Stimulated activated CD4-positive, alpha-beta T cell treated with anti-CD3 and anti-CD28 coated beads, TNF-alpha, amount 100 ng/mL, for 1 hour (primary cell): ENCODE data around the gene SS18L1.
A peak's percentile ranks its signal among the peaks of the same experiment; 100 is the strongest.

ENCODE experiments used
- DNase-seq, 3 donors: peaks; one replicate each; pipeline ENCODE4 v3.0.0-alpha.2; 2020; ENCODE audit warnings: low read depth in 3 of 3, low spot score in 1 of 3

The SS18L1 gene

DNA sequence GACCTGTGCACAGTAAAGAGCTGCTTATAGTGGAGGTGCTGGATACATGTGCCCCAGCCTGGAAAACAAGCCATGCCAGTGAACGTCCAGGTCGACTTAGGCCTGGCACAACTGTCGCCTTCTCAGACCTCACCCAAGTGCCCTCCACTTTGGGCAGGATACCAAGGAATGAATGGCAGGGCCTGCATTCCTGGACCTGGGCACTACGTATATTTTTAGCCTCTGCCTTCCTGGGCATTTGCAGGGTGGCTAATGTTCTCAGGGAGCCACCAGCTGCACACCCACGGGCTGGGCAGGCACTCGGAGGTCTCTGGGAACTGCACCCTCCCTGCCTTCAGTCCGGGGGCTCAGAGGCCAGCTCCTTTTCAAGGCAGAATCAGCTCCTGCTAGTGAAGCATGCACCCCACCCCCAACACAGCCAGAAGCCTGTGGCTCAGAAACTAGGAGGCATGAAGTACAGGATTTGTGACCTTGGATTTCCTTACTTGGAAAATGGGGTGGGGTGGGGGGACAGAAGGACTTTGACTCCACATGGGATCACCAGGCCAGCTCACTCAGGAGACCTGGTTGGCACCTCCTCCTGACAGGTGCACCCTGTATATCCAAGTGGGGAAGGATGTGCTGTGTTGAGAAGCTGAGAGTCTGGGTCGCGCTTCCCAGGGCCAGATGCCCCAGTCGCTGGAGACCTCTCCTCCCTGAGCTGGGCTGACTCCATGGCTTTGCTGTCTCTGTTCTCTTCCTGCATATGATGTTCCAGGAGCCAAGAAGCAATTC, 23.8 kb upstream of the SS18L1 start:
- DNase-seq, result no peak

- DNase-seq, result no peak
These were observed 23.2 kb upstream of the SS18L1 start for GRCh38 chr20:62120365-62120762.

DNA sequence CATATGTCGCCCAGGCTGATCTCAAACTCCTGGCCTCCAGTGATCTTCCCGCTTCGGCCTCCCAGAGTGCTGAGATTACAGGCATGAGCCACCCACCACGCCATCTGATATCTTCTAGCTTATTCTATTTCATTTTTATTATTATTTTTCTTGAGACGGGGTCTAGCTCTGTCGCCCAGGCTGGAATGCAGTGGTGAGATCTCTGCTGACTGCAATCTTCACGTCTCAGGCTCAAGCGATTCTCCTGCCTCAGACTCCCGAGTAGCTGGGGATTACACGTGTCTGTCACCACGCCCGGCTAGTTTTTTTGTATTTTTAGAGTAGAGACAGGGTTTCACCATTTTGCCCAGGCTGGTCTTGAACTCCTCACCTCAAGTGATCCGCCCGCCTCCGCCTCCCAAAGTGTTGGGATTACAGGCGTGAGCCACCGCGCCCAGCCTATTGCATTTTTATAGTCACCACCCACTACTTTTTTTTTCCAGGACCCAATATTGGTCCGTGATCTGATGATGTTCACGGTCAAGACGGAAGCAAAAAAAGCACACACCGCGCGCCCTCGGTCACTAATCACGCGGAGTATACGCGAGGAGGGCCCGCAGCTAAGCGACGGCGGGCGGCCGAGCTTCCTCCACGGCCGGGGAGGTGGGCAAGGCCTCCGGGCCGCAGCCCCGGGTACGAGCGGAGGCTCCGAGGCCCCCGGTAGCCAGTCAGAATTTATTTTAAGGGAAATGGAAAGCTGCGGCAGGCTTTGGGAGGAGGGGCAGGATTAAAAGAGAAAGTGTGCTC, 22.4 kb upstream of the SS18L1 start:
- DNase-seq, result no peak

- peak; percentile 96 to 97 (median 96) for DNase-seq
These were observed 21.6 kb upstream of the SS18L1 start, which contains the start of gene LSM14B for GRCh38 chr20:62121776-62122653. LSM14B (plus strand) TSS chr20:62122475; CDS start chr20:62122667, 192 bp downstream.

- peak in 1 of 3 donors; percentile 28 for DNase-seq
These were observed 20.7 kb upstream of the SS18L1 start for GRCh38 chr20:62122654-62123449.

- no peak for DNase-seq
These were observed 20.0 kb upstream of the SS18L1 start for GRCh38 chr20:62123450-62124118.

- DNase-seq, result no peak
These were observed 17.4 kb upstream of the SS18L1 start for GRCh38 chr20:62126141-62126540.

- no peak for DNase-seq
These were observed 15.8 kb upstream of the SS18L1 start for GRCh38 chr20:62127799-62128198.

DNA sequence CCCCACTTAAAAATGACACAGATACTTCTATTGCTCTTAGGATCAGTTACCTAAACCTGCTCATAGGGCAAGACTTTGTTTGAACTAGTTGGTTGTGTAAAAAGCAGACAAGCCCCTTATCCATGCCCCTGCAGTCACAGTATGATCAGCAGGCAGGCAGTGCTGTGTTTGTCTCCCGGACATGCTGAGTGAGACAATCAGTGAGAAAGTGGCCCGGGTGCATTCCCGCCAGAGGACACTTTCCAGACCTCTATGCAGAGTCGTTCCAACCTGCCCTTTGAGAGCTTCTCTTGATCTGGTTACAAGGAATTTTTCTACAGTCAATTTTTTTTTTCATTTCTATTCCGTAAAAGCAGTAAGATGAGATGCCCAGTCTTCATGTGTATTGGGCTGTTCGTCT, 15.1 kb upstream of the SS18L1 start:
- DNase-seq, result no peak

DNA sequence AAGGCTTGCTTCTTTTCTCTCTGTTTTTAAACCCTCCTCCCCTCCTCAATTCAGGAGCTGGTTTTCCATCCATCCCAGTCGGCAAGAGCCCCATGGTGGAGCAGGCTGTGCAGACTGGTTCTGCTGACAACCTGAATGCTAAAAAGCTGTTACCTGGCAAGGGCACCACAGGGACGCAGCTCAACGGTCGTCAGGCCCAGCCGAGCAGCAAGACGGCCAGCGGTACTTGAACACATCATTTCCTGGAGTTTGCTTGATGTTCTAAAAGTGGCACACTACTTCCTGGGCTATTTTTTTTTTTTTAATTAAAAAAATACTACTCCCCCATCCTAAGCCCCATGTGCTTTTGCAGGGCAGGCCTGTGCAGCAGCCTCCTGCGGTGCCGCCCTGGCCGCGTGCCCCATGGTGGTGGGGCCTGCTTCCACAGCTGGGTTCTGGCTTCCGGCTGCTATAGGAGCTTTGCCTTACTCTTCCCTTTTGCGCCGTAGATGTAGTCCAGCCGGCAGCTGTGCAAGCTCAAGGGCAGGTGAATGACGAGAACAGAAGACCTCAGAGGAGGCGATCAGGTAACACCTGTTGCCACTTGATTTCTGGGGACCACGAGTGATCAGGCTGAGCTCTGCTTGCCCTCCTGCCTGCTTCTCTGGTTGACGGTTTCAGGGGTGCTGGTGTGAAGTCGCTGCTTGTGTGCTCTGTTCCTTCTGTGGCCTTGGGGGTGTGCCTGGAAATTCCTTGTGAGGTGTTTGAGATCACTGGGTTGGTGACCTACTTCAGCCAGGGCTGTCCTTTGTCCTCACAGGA, 13.6 kb upstream of the SS18L1 start:
- no peak for DNase-seq

DNA sequence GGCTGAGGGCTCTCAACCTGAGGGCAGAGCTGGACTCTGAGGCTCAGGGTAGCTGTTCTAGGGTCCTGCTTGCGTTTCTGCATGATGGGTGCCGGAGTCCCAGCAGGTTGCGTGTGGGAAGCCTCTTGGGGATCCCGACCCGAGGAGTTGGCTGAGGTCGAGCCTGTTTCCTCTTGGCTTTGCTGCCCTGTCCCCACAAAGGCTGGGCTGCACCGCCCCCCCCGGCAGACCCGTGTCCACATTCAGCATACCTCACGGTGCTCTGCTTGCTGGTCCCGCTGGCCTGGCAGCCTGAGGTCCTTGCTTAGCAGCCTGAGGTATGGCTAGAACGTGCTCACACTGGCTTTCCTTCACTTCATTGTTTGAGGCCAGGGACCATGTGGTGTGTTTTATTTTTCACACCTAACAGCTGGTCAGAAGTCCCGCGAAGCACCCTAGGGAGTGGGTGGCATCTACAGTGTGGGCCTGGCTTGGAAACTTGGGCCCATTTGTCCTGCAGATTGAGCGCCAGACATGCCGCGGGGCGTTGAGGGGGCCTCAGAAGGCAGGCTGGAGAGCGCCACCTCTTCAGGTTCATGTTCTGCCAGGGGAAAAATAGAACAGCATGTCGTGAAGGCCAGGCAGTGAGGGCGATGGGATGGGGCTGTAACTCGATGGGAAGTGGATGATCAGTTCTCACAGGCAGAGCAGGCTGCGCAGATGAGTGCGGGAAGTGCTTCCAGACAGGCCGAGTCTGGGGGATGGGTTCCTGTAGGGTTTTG, 11.8 kb upstream of the SS18L1 start:
- DNase-seq, result no peak

DNA sequence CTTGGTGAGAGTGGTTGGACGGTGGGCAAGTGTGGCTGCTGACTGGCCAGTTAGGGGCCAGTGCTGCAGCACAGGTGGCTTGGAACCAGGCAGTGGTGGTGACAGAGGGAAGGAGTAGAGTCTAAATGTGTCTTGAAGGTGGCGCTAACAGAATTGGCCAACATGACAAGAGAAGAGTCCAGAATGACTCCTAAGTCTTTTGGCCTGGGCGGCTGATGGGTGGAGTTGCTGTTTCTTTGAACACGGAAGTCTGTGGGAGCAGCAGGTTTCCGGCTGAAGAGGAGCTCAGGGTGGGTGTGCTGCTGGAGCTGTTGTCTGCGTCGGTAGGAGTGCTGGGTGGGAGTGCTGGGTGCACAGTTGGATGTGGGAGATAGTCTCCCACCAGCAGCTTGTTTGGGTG, 11.1 kb upstream of the SS18L1 start:
- DNase-seq, result no peak

DNA sequence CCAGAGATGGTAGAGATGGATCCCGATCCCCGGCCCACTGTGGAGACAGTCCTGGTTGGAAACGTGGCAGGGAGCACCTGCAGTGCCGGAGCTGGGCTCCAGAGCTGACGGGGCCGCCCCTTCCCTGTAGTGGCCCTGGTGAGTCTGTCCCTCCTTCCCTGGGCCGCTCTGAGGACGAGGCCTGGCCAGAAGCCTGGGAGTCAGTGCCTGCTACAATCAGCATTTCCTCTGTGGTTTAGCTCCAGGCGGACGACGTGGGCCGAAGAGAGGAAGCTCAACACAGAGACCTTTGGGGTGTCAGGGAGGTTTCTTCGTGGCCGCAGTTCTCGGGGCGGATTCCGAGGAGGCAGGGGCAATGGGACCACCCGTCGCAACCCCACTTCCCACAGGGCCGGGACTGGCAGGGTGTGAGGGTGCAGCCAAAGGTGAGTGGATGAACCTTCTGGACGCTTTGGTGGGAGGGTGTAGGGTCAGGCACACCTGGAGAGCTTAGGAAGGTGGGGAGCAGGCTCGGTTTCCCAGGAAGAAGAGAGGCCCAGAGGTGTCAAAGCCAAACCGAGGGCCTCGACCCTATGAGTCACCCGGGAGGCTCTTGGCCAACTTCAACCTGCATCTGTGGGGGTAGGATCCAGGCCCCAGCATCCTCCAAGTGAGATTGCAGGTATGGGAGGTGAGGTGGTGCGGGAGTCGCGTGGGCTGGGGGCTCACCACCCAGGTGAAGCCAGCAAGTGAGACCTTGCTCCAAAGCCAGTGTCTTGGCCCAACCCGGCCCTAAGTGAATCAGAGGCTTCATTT, 10.3 kb upstream of the SS18L1 start:
- DNase-seq, result no peak

GRCh38 chr20:62133864-62134263, 9.7 kb upstream of the SS18L1 start:
- DNase-seq, result no peak

DNA sequence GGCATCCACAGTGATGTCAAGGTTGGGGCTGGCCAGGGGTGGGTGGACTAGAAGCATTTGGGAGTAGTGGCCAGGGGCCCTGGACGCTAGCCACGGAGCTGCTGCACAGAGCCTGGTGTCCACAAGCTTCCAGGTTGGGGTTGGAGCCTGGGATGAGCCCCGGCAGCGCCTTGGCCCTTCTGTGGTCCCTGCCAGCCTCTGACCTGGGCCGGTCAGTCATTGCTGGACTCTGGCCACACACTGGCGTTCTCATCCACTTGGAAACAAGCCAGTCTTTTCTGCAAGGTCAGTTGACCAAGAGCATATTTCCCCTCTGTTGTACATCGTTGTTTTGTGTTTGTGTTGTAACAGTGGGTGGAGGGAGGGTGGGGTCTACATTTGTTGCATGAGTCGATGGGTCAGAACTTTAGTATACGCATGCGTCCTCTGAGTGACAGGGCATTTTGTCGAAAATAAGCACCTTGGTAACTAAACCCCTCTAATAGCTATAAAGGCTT, 8.8 kb upstream of the SS18L1 start:
- DNase-seq, result no peak

DNA sequence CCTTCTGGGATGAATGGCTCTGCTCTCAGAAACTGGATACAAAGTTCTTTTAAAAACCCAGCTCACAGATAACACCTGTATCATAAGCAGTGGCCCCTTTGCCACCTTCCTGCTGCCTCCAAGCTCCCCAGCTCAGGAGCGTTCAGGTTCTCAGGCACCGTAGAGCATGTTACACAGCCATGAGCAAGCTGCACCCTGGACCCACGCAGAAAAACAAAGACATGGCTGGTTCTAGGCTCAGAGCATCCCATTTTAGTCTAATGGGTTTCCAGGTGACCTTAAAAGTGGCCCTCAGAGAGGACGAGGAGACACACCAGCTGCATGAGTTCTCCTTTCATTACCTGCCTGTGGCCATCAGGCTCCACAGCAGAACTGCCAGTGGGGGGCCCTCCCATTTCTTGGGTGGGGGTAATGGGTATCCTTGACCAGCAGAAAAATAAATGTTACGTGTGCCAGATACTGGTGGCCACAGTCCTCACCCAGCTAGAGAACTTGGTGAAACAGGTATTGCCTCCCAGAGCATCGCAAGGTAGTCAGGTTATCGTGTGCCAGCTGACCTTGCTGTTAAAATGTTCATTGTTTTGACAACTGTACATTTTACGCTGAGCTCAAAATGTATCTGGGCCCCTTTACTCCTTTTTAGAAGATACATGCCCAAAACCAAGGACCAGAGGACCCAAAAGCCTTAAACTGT, 7.8 kb upstream of the SS18L1 start:
- no peak for DNase-seq
